Lower lobe of right lung (tissue), 2 donors: ENCODE data around the gene TLE4. TPM values are rescaled to one million over a fixed set of nuclear protein-coding genes. Genes with fewer than 3 reads are reported as not detected.

Experiments
- ATAC-seq, 2 donors: fragments of 200-7000 bp; cut with Tn5 transposase; one replicate each; pipeline ENCODE4 v1.9.1; 2020 to 2022; ENCODE audit warnings: mild to moderate bottlenecking in 2 of 2, moderate library complexity in 2 of 2
- DNase-seq: peaks from one replicate; pipeline ENCODE4 v3.0.0-alpha.2; 2020
- H3K27ac ChIP-seq: fragments of 200-600 bp; one replicate; pipeline ENCODE4 v1.8.0; 2022
- H3K27me3 ChIP-seq: fragments of 200-600 bp; one replicate; pipeline ENCODE4 v1.8.0; 2022; ENCODE audit warnings: low read depth
- H3K36me3 ChIP-seq: fragments of 200-600 bp; one replicate; pipeline ENCODE4 v1.8.0; 2022; ENCODE audit warnings: mild to moderate bottlenecking
- H3K4me1 ChIP-seq: fragments of 200-600 bp; one replicate; pipeline ENCODE4 v1.8.0; 2022
- H3K4me3 ChIP-seq: fragments of 200-600 bp; one replicate; pipeline ENCODE4 v1.8.0; 2022; ENCODE audit warnings: mild to moderate bottlenecking
- H3K9me3 ChIP-seq: fragments of 200-600 bp; one replicate; pipeline ENCODE4 v1.8.0; 2022
- CTCF ChIP-seq: fragments of 200-600 bp; IDR thresholded peaks from one replicate; pipeline ENCODE4 v1.8.0; 2022; ENCODE audit warnings: antibody characterized with exemption, mild to moderate bottlenecking
- intact Hi-C: fragments of 100-400 bp; cut with DNase I; formaldehyde crosslinking; loops from one replicate; pipeline ENCODE4 v1.11.0; 2022
- total RNA-seq: library from RNA; stranded (reverse); fragmentation: NEBNext Ultra II Directional; extraction: Animal tissue kit (Norgen Biotek cat#: 25700); gene quantifications from one replicate; pipeline ENCODE4 v1.2.1, GENCODE V29; 2021
- donor health status: DM: no; HTN: yes; CAD: no; lungs with severe emphysema.

The TLE4 gene
- total RNA-seq, 1 donor from 2014 or later, result 48.6 TPM

- ATAC-seq (no peak), DNase-seq (peak; percentile 50)
- intact Hi-C loops, result no loop called here
- peaks cover 10% of the 10 kb centered on the region for H3K4me1 ChIP-seq
- H3K9me3 ChIP-seq, result no peaks in the 10 kb centered on the region
- peaks cover 9% of the 10 kb centered on the region for H3K27me3 ChIP-seq
- no peaks in the 10 kb centered on the region for H3K36me3 ChIP-seq
- no peak overlapping the region for H3K4me3 ChIP-seq
- no peak overlapping the region for H3K27ac ChIP-seq
- TF ChIP-seq CTCF, result no peak
These were observed 3.2 kb upstream of the TLE4 start for GRCh38 chr9:79568337-79569101.

GRCh38 chr9:79569814-79570447, 1.8 kb upstream of the TLE4 start:
- H3K36me3 ChIP-seq, result no peaks in the 10 kb centered on the region
- peaks cover 18% of the 10 kb centered on the region for H3K4me1 ChIP-seq
- intact Hi-C loops, result no loop called here
- H3K4me3 ChIP-seq, result peak overlapping the region; percentile 73
- peaks cover 9% of the 10 kb centered on the region for H3K27me3 ChIP-seq
- H3K9me3 ChIP-seq, result no peaks in the 10 kb centered on the region
- DNase-seq (no peak), ATAC-seq (no peak)
- TF ChIP-seq CTCF, result no peak
- H3K27ac ChIP-seq, result peak overlapping the region; percentile 51

DNA sequence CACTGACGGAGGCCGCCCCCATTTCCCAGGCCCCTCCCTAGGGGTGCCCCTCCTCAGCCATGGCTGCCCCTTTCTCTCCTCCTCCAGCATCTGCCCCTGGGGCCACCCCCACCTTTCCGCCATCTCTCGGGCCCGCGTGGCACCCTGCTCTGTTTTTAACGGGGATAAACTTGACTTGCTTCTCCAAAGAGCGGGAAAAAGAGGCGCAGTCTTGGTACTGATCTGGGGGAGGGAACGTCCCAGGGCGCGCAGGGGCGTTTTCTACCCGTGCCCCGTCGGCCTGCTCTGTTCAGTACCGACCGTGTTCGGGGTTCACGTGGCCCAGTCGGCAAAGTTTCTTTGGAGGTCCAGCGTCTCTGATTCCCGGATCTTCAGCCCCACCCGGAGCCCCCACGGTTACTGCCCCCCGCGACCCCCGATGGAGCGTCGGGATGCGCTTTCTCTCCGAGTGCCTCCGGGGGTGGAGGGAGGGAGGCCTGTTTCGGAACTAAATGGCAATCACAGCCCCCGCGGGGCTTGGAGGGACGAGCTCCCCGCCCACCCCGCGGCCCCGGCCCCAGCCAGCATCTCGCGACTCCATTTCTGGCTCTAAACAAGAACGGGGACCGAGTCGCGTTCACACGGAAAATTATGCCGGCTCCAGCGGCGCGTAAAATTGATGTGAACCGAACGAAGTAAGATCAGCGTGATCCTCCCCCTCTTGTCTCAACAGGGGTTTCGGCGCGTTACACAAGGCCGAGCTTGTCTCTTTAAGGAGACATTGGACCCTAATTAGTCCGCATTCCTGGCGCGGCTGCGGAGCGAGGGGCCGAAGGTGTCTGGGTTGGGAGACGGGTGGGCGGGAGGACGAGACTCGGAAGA, 1.1 kb upstream of the TLE4 start:
- ATAC-seq, result peak in 1 of 2 donors; percentile 0
- no peak for TF ChIP-seq CTCF
- Histone ChIP-seq H3K4me1 (peaks cover 25% of the 10 kb centered on the region), H3K4me3 (peak overlapping the region; percentile 73), H3K9me3 (no peaks in the 10 kb centered on the region), H3K27me3 (peaks cover 9% of the 10 kb centered on the region), H3K36me3 (no peaks in the 10 kb centered on the region), H3K27ac (peak overlapping the region; percentile 51)
- peak; percentile 55 for DNase-seq
- intact Hi-C loops, result no loop called here

DNA sequence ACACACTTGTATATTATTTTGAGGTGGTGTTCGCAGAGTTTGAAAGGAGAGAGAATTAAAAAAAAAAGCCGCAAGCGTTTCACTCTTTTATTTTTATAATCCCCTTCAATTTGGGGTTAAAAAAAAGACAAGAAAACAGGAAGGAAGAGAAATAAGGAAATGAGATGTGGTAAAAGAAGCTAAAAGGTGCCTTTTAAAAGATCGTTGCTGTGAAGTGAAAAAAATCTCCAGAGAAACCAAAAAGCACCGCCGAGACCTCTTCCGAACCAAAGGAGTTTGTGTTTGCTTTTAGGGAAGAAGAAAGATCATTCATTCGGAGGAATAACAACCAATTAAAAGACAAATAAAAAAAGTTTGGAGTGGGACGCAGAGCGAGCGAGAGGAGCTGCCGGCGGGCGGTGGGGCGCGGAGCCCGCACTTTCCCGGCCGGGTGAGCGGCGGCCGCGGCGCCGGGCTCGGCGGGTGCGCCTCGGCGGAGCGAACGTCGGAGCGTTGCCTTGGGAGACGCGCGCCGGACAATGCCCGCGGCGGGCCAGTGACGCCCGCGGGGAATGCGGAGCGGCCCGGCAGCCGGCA, 355 bp downstream of the TLE4 start:
- H3K4me1 ChIP-seq, result peaks cover 38% of the 10 kb centered on the region
- H3K36me3 ChIP-seq, result no peaks in the 10 kb centered on the region
- peaks cover 9% of the 10 kb centered on the region for H3K27me3 ChIP-seq
- peak overlapping the region; percentile 73 for H3K4me3 ChIP-seq
- ATAC-seq (peak; percentile 29 to 45), DNase-seq (no peak)
- H3K9me3 ChIP-seq, result no peaks in the 10 kb centered on the region
- intact Hi-C loops, result no loop called here
- peak overlapping the region; percentile 93 for H3K27ac ChIP-seq
- no peak for TF ChIP-seq CTCF
